GM12878 (cell line): ENCODE results near the gene DNMBP. TPM values are rescaled to one million over a fixed set of nuclear protein-coding genes. Genes with fewer than 3 reads are reported as not detected.

Source experiments
- ATAC-seq: fragments of 200-7000 bp; cut with Tn5 transposase; 3 replicates; pipeline ENCODE4 v1.9.1; 2020; ENCODE audit warnings: mild to moderate bottlenecking, moderate library complexity
- BruUV-seq: library from RNA; stranded (reverse); fragments of 400-500 nt; replicated peaks from 2 replicates; lab custom pipeline; 2021; lab: Mats Ljungman, UMichigan
- CTCF ChIA-PET: fragments of 300-600 bp; sonication (Branson Sonifier 250); formaldehyde crosslinking; extraction: SDS; loops from one replicate; lab custom pipeline; 2021; ENCODE audit warnings: inconsistent platforms; lab: Yijun Ruan, JAX
- POLR2A ChIA-PET: fragments of 350-600 bp; formaldehyde crosslinking; extraction: SDS; loops from one replicate; lab custom pipeline; 2021; ENCODE audit warnings: inconsistent platforms; lab: Charles Lee
- RAD21 ChIA-PET: fragments of 300-600 bp; sonication (Branson Sonifier 250); formaldehyde crosslinking; loops from one replicate; lab custom pipeline; 2023; ENCODE audit warnings: antibody characterized with exemption; ENCODE audit not compliant: unreplicated experiment; lab: Charles Lee
- SMC1A ChIA-PET: fragments of 300-600 bp; sonication (Branson Sonifier 250); formaldehyde crosslinking; loops from one replicate; lab custom pipeline; 2023; ENCODE audit not compliant: unreplicated experiment, uncharacterized antibody; lab: Charles Lee
- DNase-seq: peaks from one replicate; pipeline ENCODE4 v3.0.0-alpha.2; 2011; ENCODE audit warnings: low read depth, low spot score
- FAIRE-seq: peaks from 3 replicates; lab custom pipeline; 2011; peaks lifted over from hg19 to GRCh38; lab: Jason Lieb, UNC
- H2AFZ ChIP-seq: 2 replicates; pipeline ENCODE4 v1.6.0; 2011; ENCODE audit warnings: low read depth, low read length, control low read depth; ENCODE audit not compliant: control insufficient read depth
- H3K27ac ChIP-seq: 2 replicates; pipeline ENCODE4 v1.5.1; 2011; ENCODE audit warnings: control low read depth; ENCODE audit not compliant: control insufficient read depth, insufficient read depth
- H3K27me3 ChIP-seq, 2 experiments: replicated peaks in 1 of 2; 2 replicates each; pipeline versions ENCODE4 v1.6.0 to v1.6.1; 2011; ENCODE audit warnings: low read length in 1 of 2; ENCODE audit not compliant: control insufficient read depth in 2 of 2, insufficient read depth in 2 of 2
- H3K36me3 ChIP-seq, 2 experiments: 2 replicates each; pipeline ENCODE4 v1.5.1; 2011; ENCODE audit warnings: low read length in 1 of 2; ENCODE audit not compliant: control insufficient read depth in 2 of 2, insufficient read depth in 2 of 2
- H3K4me1 ChIP-seq: 2 replicates; pipeline ENCODE4 v1.6.1; 2011; ENCODE audit warnings: mild to moderate bottlenecking, low read length, moderate library complexity, mixed read lengths; ENCODE audit not compliant: control insufficient read depth, insufficient read depth
- H3K4me2 ChIP-seq: 2 replicates; pipeline ENCODE4 v1.6.0; 2011; ENCODE audit warnings: control low read depth; ENCODE audit not compliant: control insufficient read depth, insufficient read depth
- H3K4me3 ChIP-seq: fragments of 200-600 bp; sonication (generic); 2 replicates; pipeline ENCODE4 v1.5.1; 2016
- H3K79me2 ChIP-seq: 2 replicates; pipeline ENCODE4 v1.6.0; 2011; ENCODE audit warnings: low read length; ENCODE audit not compliant: control insufficient read depth, insufficient read depth
- H3K9ac ChIP-seq: 2 replicates; pipeline ENCODE4 v1.8.0; 2011; ENCODE audit warnings: low read length, control low read depth, mixed read lengths; ENCODE audit not compliant: control insufficient read depth, insufficient read depth
- H3K9me3 ChIP-seq: replicated peaks from 3 replicates; pipeline ENCODE4 v1.5.1; 2011; ENCODE audit warnings: mild to moderate bottlenecking, low read length; ENCODE audit not compliant: control insufficient read depth, insufficient read depth
- H4K20me1 ChIP-seq: 2 replicates; pipeline ENCODE4 v1.6.0; 2011; ENCODE audit not compliant: control insufficient read depth, insufficient read depth
- NKRF ChIP-seq: fragments of 450-650 bp; conservative IDR thresholded peaks from 2 replicates; pipeline ENCODE4 v1.6.1; 2017; ENCODE audit warnings: mild to moderate bottlenecking, moderate library complexity
- ZSCAN29 ChIP-seq: fragments of 450-650 bp; IDR thresholded peaks from 2 replicates; pipeline ENCODE4 v1.6.1; 2017; ENCODE audit warnings: mild to moderate bottlenecking, moderate library complexity
- WGBS: methylation state at CpG from one replicate; pipeline ENCODE4 v1.1.6; 2016; ENCODE audit warnings: low lambda C conversion rate; ENCODE audit not compliant: insufficient replicate concordance, insufficient coverage; ENCODE audit errors: missing lambda C conversion rate; 5-methylcytosine and 5-hydroxymethylcytosine counted together
- in situ Hi-C: fragments of 300-500 bp; cut with MboI; formaldehyde crosslinking; loops from 9 replicates; pipeline ENCODE4 v1.14.3; 2018; ENCODE audit warnings: mixed read lengths
- intact Hi-C: fragments of 100-400 bp; cut with micrococcal nuclease; formaldehyde crosslinking; loops from one replicate; pipeline ENCODE4 v1.14.2; 2022; ENCODE audit not compliant: unreplicated experiment
- polyA plus RNA-seq, 11 experiments: library from polyadenylated mRNA; depleted of rRNA in 4 of 11; unstranded in 6 of 11; stranded (reverse) in 5 of 11; fragments of >200 nt; fragmentation: Nextera tagmentation in 4 of 11; fragmentation: Illumina TruSeq in 1 of 11; extraction: Ambion mirVana in 4 of 11; extraction: Trizol in 1 of 11; gene quantifications; 1 replicate in 1 of 11; 2 replicates in 10 of 11; pipeline versions ENCODE4 v1.2.1 to v1.2.3, GENCODE V29; 2011 to 2016; ENCODE audit warnings: inconsistent platforms in 2 of 11, missing spikeins in 2 of 11, low read depth in 1 of 11
- total RNA-seq, 4 experiments: library from RNA; depleted of rRNA in 3 of 4; stranded (reverse); fragments of >200 nt in 3 of 4; fragmentation: Illumina TruSeq in 1 of 4; extraction: Trizol in 1 of 4; gene quantifications; 2 replicates each; pipeline versions ENCODE4 v1.2.1 to v1.2.3, GENCODE V29; 2013 to 2021

DNMBP gene
- total and polyA plus RNA-seq, 10 of the 15 experiments (the other 5 are each of a cell fraction or from before 2014, with no cell fraction given), result 7.1 to 45.0 (median 22.0) TPM

- TF ChIP-seq NKRF, result no peak
These were observed 14.5 kb downstream of the DNMBP start (continued) for GRCh38 chr10:99995269-99995668.

DNA sequence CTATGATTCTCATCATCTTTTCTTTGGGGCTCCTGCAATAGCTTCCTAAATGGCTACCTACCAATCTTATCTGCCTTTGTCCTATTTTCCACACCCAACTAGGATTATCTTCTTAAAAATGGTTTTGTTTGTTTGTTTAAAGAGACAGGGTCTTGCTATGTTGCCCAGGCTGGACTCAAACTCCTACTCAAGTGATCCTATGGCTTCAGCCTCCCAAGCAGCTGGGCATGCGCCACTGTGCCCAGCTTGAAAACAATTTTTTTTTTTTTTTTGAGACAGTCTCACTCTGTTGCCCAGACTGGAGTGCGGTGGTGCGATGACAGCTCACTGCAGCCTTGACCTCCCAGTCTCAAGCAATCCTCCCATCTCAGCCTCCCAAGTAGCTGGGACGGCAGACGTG is 14.9 kb downstream of the DNMBP start:
- no TSS peak for BruUV-seq
- POLR2A ChIA-PET, result interaction anchor here (0.7 to 7.3 kb wide), 7 partner anchors 11 to 40 kb away, joined by 3 to 88 read pairs (median 5); partner anchors contain the start of gene DNMBP

More for the DNA sequence above, 14.9 kb downstream of the DNMBP start:
- Histone ChIP-seq H2AFZ (no peak overlapping the region), H3K4me3 (peak overlapping the region; percentile 4; the same call in 1 of the 2 replicates), H3K9ac (no peak overlapping the region), H3K27me3 (no peaks in the 10 kb centered on the region), H3K27ac (peak overlapping the region; percentile 42), H3K9me3 (no peaks in the 10 kb centered on the region; the same call in 2 of the 3 replicates), H3K4me2 (peak overlapping the region; percentile 83; the same call in 1 of the 2 replicates), H3K4me1 (peaks cover 31% of the 10 kb centered on the region), H4K20me1 (no peaks in the 10 kb centered on the region), H3K79me2 (peaks cover 94% of the 10 kb centered on the region), H3K36me3 (peaks cover 0 to 20% of the 10 kb centered on the region in 2 experiments; a peak in 1 of 4 replicates)
- ChIA-PET RAD21 (interaction anchor here (0.8 to 4.2 kb wide), 7 partner anchors 8 to 181 kb away, joined by 3 to 49 read pairs (median 8); partner anchors contain the start of gene DNMBP), CTCF (interaction anchor here (0.6 to 11.3 kb wide), 6 partner anchors 11 to 463 kb away, joined by 4 to 116 read pairs (median 12); partner anchors contain the start of gene DNMBP), SMC1A (interaction anchor here (0.8 to 26.2 kb wide), 7 partner anchors 12 to 142 kb away, joined by 3 to 531 read pairs (median 3); partner anchors contain the start of gene DNMBP)
- WGBS, result 91% methylated on average over 5 of the region's 5 CpGs
- FAIRE-seq, result no peak
- no peak for DNase-seq
- ATAC-seq, result no peak; the same call in 1 of the 3 replicates
- intact Hi-C loops, result no loop called here
- in situ Hi-C loops, result no loop called here
- TF ChIP-seq ZSCAN29, result no peak
